ENCODE results near the gene EPAS1.

DNA sequence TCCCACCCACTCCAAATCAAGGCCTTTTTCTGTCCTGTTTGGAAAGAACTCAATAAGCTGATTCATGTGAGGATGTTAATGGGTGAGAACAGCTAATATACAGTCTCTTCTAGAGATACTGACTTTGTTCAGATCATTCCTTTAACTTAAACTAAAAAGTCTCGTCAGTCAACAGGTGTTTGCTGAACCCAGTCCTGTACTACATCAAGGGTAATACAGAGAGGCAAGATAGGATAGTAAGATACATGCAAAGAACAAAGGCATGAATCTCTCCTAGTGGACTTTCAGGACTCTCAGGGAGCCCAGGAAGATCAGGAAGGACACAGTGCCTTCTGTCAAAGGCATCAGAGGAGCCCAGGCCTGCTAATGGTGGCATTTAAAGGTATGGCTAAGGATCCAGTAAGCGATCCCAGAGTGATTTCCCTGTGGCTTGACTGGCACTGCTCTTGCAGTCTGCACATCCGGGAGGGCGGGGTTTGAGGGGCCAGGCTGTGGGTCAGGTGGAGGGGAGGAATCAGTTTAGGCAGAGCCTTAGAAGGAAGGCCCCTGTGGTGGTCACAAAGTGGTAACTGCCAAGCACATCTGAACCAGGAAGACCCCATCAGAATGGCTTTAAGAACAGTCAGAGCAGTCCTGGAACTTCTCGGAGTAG, 54.0 kb downstream of the EPAS1 start:
- TF ChIP-seq, protein P1, sequence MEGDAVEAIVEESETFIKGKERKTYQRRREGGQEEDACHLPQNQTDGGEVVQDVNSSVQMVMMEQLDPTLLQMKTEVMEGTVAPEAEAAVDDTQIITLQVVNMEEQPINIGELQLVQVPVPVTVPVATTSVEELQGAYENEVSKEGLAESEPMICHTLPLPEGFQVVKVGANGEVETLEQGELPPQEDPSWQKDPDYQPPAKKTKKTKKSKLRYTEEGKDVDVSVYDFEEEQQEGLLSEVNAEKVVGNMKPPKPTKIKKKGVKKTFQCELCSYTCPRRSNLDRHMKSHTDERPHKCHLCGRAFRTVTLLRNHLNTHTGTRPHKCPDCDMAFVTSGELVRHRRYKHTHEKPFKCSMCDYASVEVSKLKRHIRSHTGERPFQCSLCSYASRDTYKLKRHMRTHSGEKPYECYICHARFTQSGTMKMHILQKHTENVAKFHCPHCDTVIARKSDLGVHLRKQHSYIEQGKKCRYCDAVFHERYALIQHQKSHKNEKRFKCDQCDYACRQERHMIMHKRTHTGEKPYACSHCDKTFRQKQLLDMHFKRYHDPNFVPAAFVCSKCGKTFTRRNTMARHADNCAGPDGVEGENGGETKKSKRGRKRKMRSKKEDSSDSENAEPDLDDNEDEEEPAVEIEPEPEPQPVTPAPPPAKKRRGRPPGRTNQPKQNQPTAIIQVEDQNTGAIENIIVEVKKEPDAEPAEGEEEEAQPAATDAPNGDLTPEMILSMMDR (IDR thresholded peaks at IDR 0.05), result no peak
- TF ChIP-seq POLR2A (IDR thresholded peaks at IDR 0.05), result no peak
